IMR-90 (cell line): ENCODE measurements around the gene AMTN.
"Not testable (repeated sequence)": the region's sequence is repeated elsewhere in the genome, so short reads cannot be mapped to it uniquely, and the experiment has no call there.

ENCODE experiments used
- POLR2A ChIP-seq: IDR thresholded peaks from 2 replicates; pipeline ENCODE4 v1.6.1; 2012; ENCODE audit warnings: mild to moderate bottlenecking, low read depth, low read length
- TF ChIP-seq, protein P1 (sequence below): fragments of 150-350 bp; IDR thresholded peaks from 2 replicates; pipeline ENCODE4 v1.6.1; 2017; ENCODE audit warnings: mild to moderate bottlenecking, antibody characterized with exemption, low read length, low read depth
- TF ChIP-seq, protein P2 (sequence below): conservative IDR thresholded peaks from 2 replicates; pipeline ENCODE4 v1.5.1; 2012; ENCODE audit warnings: mild to moderate bottlenecking, low read depth, low read length, improper control_type of control experiment

DNA sequence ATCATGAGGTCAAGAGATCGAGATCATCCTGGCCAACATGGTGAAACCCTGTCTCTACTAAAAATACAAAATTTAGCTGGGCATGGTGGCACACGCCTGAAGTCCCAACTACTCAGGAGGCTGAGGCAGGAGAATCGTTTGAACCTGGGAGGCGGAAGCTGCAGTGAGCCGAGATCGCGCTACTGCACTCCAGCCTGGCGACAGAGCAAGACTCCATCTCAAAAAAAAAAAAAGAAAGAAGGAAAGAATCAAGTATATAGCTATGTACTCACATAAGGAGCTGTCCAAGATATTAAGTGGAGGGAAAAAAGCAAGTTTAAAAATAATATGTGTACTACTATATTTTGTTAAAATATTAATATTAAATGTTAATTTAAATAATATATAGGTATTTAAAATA, 16.5 kb upstream of the AMTN start:
- TF ChIP-seq, protein P1, sequence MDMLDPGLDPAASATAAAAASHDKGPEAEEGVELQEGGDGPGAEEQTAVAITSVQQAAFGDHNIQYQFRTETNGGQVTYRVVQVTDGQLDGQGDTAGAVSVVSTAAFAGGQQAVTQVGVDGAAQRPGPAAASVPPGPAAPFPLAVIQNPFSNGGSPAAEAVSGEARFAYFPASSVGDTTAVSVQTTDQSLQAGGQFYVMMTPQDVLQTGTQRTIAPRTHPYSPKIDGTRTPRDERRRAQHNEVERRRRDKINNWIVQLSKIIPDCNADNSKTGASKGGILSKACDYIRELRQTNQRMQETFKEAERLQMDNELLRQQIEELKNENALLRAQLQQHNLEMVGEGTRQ = not testable (repeated sequence)
- TF ChIP-seq, protein P2, sequence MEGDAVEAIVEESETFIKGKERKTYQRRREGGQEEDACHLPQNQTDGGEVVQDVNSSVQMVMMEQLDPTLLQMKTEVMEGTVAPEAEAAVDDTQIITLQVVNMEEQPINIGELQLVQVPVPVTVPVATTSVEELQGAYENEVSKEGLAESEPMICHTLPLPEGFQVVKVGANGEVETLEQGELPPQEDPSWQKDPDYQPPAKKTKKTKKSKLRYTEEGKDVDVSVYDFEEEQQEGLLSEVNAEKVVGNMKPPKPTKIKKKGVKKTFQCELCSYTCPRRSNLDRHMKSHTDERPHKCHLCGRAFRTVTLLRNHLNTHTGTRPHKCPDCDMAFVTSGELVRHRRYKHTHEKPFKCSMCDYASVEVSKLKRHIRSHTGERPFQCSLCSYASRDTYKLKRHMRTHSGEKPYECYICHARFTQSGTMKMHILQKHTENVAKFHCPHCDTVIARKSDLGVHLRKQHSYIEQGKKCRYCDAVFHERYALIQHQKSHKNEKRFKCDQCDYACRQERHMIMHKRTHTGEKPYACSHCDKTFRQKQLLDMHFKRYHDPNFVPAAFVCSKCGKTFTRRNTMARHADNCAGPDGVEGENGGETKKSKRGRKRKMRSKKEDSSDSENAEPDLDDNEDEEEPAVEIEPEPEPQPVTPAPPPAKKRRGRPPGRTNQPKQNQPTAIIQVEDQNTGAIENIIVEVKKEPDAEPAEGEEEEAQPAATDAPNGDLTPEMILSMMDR = not testable (repeated sequence)
- not testable (repeated sequence) for TF ChIP-seq POLR2A
